ENCODE data around the gene MUC3A.
A peak's percentile ranks its signal among the peaks of the same experiment; 100 is the strongest.
"Not testable (repeated sequence)": the region's sequence is repeated elsewhere in the genome, so short reads cannot be mapped to it uniquely, and the experiment has no call there.

The MUC3A gene

GRCh38 chr7:100974021-100974420 lies 24.7 kb downstream of the MUC3A start:
- DNase-seq (ENCODE audit: low read depth): no peak

- DNase-seq (ENCODE audit: low read depth): no peak
Measured at GRCh38 chr7:100975371-100975821, 26.1 kb downstream of the MUC3A start.

GRCh38 chr7:100978300-100978699 lies 29.0 kb downstream of the MUC3A start:
- DNase-seq (ENCODE audit: low read depth): no peak

- no peak for DNase-seq (ENCODE audit: low read depth)
Measured at GRCh38 chr7:100983451-100984187, 34.3 kb downstream of the MUC3A start.

GRCh38 chr7:100984241-100984918 lies 35.0 kb downstream of the MUC3A start:
- not testable (repeated sequence) for DNase-seq (ENCODE audit: low read depth)

- DNase-seq (ENCODE audit: low read depth): not testable (repeated sequence)
Measured at GRCh38 chr7:100985033-100985797, 35.9 kb downstream of the MUC3A start.

- no peak for DNase-seq (ENCODE audit: low read depth)
Measured at GRCh38 chr7:100991631-100992030, 42.3 kb downstream of the MUC3A start.

- DNase-seq (ENCODE audit: low read depth): not testable (repeated sequence)
Measured at GRCh38 chr7:100992280-100992679, 42.9 kb downstream of the MUC3A start.

GRCh38 chr7:100994671-100995070 lies 45.3 kb downstream of the MUC3A start:
- not testable (repeated sequence) for DNase-seq (ENCODE audit: low read depth)

- DNase-seq (ENCODE audit: low read depth): not testable (repeated sequence)
Measured at GRCh38 chr7:100998530-100998929, 49.2 kb downstream of the MUC3A start.

- DNase-seq (ENCODE audit: low read depth): not testable (repeated sequence)
Measured at GRCh38 chr7:100999334-100999733, 50.0 kb downstream of the MUC3A start.

- DNase-seq (ENCODE audit: low read depth): not testable (repeated sequence)
Measured at GRCh38 chr7:101000025-101000424, 50.7 kb downstream of the MUC3A start.

- DNase-seq (ENCODE audit: low read depth): not testable (repeated sequence)
Measured at GRCh38 chr7:101002333-101002732, 53.0 kb downstream of the MUC3A start.

GRCh38 chr7:101007361-101007760 lies 58.0 kb downstream of the MUC3A start:
- not testable (repeated sequence) for DNase-seq (ENCODE audit: low read depth)

GRCh38 chr7:101009629-101010028 lies 60.3 kb downstream of the MUC3A start:
- no peak for DNase-seq (ENCODE audit: low read depth)

- no peak for DNase-seq (ENCODE audit: low read depth)
Measured at GRCh38 chr7:101012931-101013330, 63.6 kb downstream of the MUC3A start.

GRCh38 chr7:101015626-101016025 lies 66.3 kb downstream of the MUC3A start:
- DNase-seq (ENCODE audit: low read depth): no peak

- DNase-seq (ENCODE audit: low read depth): peak; percentile 55
Measured at GRCh38 chr7:101017064-101017777, 67.9 kb downstream of the MUC3A start.
